Measurements from ENCODE around the gene TCF12. TPM values are rescaled to one million over a fixed set of nuclear protein-coding genes. Genes with fewer than 3 reads are reported as not detected.

The TCF12 gene
- total RNA-seq, 4 donors from 2014 or later = 93.9 to 165 (median 111) TPM

DNA sequence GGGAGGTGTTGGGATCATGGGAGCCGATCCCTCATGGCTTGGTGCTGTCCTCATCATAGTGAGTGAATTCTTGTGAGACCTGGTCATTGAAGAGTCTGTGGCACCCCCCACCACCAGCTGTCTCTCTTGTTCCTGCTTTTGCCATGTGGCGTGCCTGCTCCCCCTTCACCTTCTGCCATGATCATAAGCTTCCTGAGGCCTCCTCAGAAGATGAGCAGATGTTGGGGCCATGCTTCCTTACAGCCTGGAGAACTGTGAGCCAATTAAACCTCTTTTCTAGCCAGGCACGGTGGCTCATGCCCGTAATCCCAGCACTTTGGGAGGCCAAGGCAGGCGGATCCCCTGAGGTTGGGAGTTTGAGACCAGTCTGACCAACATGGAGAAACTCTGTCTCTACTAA, 420.9 kb downstream of the TCF12 start:
- DNase-seq (ENCODE audit: low spot score) (no peak), ATAC-seq (ENCODE audit: low FRiP score) (no peak)
- TF ChIP-seq, protein P1, sequence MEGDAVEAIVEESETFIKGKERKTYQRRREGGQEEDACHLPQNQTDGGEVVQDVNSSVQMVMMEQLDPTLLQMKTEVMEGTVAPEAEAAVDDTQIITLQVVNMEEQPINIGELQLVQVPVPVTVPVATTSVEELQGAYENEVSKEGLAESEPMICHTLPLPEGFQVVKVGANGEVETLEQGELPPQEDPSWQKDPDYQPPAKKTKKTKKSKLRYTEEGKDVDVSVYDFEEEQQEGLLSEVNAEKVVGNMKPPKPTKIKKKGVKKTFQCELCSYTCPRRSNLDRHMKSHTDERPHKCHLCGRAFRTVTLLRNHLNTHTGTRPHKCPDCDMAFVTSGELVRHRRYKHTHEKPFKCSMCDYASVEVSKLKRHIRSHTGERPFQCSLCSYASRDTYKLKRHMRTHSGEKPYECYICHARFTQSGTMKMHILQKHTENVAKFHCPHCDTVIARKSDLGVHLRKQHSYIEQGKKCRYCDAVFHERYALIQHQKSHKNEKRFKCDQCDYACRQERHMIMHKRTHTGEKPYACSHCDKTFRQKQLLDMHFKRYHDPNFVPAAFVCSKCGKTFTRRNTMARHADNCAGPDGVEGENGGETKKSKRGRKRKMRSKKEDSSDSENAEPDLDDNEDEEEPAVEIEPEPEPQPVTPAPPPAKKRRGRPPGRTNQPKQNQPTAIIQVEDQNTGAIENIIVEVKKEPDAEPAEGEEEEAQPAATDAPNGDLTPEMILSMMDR (IDR thresholded peaks at IDR 0.05) = no peak

Small RNA genes within 50 kb of the gene (small RNA-seq; reads per million reads assigned to genes)
- gene RF01210 = not detected

Other genes starting within 250 kb of the TCF12 start
- 10 to 100 TPM; 22.1 to 86.2 (median 33.0) TPM for gene ZNF280D, start 185.1 kb upstream of the TCF12 start, total RNA-seq